Measurements from ENCODE around the gene CSTB. TPM values are rescaled to one million over a fixed set of nuclear protein-coding genes. Genes with fewer than 3 reads are reported as not detected.
"Not testable (repeated sequence)": the region's sequence is repeated elsewhere in the genome, so short reads cannot be mapped to it uniquely, and the experiment has no call there.

Gene CSTB
- 55.8 TPM in 2 replicates for total RNA-seq

GRCh38 chr21:43775795-43776430 lies at the start of gene CSTB:
CSTB (minus strand) TSS chr21:43776308; CDS start chr21:43776269, 39 bp downstream.
- Mint-ChIP-seq H3K27me3 (ENCODE audit: low read depth) (no peaks in the 10 kb centered on the region), H3K36me3 (ENCODE audit: low read depth) (peaks cover 38% of the 10 kb centered on the region), H3K9me3 (no peaks in the 10 kb centered on the region), H3K27ac (peak within 1 kb of the TSS; percentile 78), H3K4me1 (ENCODE audit: low read depth) (peaks cover 46% of the 10 kb centered on the region), H3K4me3 (ENCODE audit: low read depth) (peak within 1 kb of the TSS; percentile 96)
- DNase-seq (ENCODE audit: low spot score): peak; percentile 84
- intact Hi-C loops (cut with micrococcal nuclease): loop anchor here (1.0 kb wide), 1 partner anchor 57 kb away; the partner anchor contains the start of gene PDXK

GRCh38 chr21:43825242-43825935 lies 49.3 kb upstream of the CSTB start:
- no peak overlapping the region for H3K4me3 Mint-ChIP-seq (ENCODE audit: low read depth)

GRCh38 chr21:43824333-43825241 lies 48.5 kb upstream of the CSTB start:
- Mint-ChIP-seq H3K27ac (no peak overlapping the region), H3K4me3 (ENCODE audit: low read depth) (no peak overlapping the region), H3K36me3 (ENCODE audit: low read depth) (no peaks in the 10 kb centered on the region), H3K9me3 (no peaks in the 10 kb centered on the region), H3K4me1 (ENCODE audit: low read depth) (peaks cover 4% of the 10 kb centered on the region), H3K27me3 (ENCODE audit: low read depth) (peaks cover 4% of the 10 kb centered on the region)
- intact Hi-C loops (cut with micrococcal nuclease): no loop called here
- DNase-seq (ENCODE audit: low spot score): no peak

More at GRCh38 chr21:43825242-43825935, 49.3 kb upstream of the CSTB start:
- H3K27ac Mint-ChIP-seq: no peak overlapping the region
- DNase-seq (ENCODE audit: low spot score): no peak
- H3K27me3 Mint-ChIP-seq (ENCODE audit: low read depth): peaks cover 5% of the 10 kb centered on the region
- intact Hi-C loops (cut with micrococcal nuclease): no loop called here
- no peaks in the 10 kb centered on the region for H3K36me3 Mint-ChIP-seq (ENCODE audit: low read depth)
- H3K4me1 Mint-ChIP-seq (ENCODE audit: low read depth): peaks cover 4% of the 10 kb centered on the region
- no peaks in the 10 kb centered on the region for H3K9me3 Mint-ChIP-seq

- intact Hi-C loops (cut with micrococcal nuclease); H3K9me3 Mint-ChIP-seq; H3K4me3 Mint-ChIP-seq (ENCODE audit: low read depth); H3K36me3 Mint-ChIP-seq (ENCODE audit: low read depth); H3K4me1 Mint-ChIP-seq (ENCODE audit: low read depth); H3K27me3 Mint-ChIP-seq (ENCODE audit: low read depth); H3K27ac Mint-ChIP-seq; DNase-seq (ENCODE audit: low spot score): not testable (repeated sequence)
Measured at GRCh38 chr21:43822741-43823140, 46.6 kb upstream of the CSTB start.

- H3K27ac Mint-ChIP-seq; H3K36me3 Mint-ChIP-seq (ENCODE audit: low read depth); H3K27me3 Mint-ChIP-seq (ENCODE audit: low read depth); H3K4me3 Mint-ChIP-seq (ENCODE audit: low read depth); intact Hi-C loops (cut with micrococcal nuclease); H3K4me1 Mint-ChIP-seq (ENCODE audit: low read depth); H3K9me3 Mint-ChIP-seq; DNase-seq (ENCODE audit: low spot score): not testable (repeated sequence)
Measured at GRCh38 chr21:43822166-43822565, 46.1 kb upstream of the CSTB start.

- Mint-ChIP-seq H3K27ac (no peak overlapping the region), H3K9me3 (peaks cover 7% of the 10 kb centered on the region), H3K36me3 (ENCODE audit: low read depth) (no peaks in the 10 kb centered on the region), H3K4me1 (ENCODE audit: low read depth) (no peaks in the 10 kb centered on the region), H3K4me3 (ENCODE audit: low read depth) (no peak overlapping the region), H3K27me3 (ENCODE audit: low read depth) (no peaks in the 10 kb centered on the region)
- intact Hi-C loops (cut with micrococcal nuclease): no loop called here
- no peak for DNase-seq (ENCODE audit: low spot score)
Measured at GRCh38 chr21:43820466-43820865, 44.4 kb upstream of the CSTB start.

- no peaks in the 10 kb centered on the region for H3K36me3 Mint-ChIP-seq (ENCODE audit: low read depth)
- H3K27ac Mint-ChIP-seq: no peak overlapping the region
- no peak for DNase-seq (ENCODE audit: low spot score)
- peaks cover 2% of the 10 kb centered on the region for H3K4me1 Mint-ChIP-seq (ENCODE audit: low read depth)
- H3K4me3 Mint-ChIP-seq (ENCODE audit: low read depth): no peak overlapping the region
- intact Hi-C loops (cut with micrococcal nuclease): no loop called here
- no peaks in the 10 kb centered on the region for H3K27me3 Mint-ChIP-seq (ENCODE audit: low read depth)
- peaks cover 7% of the 10 kb centered on the region for H3K9me3 Mint-ChIP-seq
Measured at GRCh38 chr21:43819511-43820405, 43.6 kb upstream of the CSTB start.

GRCh38 chr21:43818685-43819084 lies 42.6 kb upstream of the CSTB start:
- intact Hi-C loops (cut with micrococcal nuclease): no loop called here
- no peak overlapping the region for H3K4me3 Mint-ChIP-seq (ENCODE audit: low read depth)
- DNase-seq (ENCODE audit: low spot score): no peak
- H3K27me3 Mint-ChIP-seq (ENCODE audit: low read depth): no peaks in the 10 kb centered on the region
- peaks cover 7% of the 10 kb centered on the region for H3K9me3 Mint-ChIP-seq
- H3K36me3 Mint-ChIP-seq (ENCODE audit: low read depth): no peaks in the 10 kb centered on the region
- H3K27ac Mint-ChIP-seq: no peak overlapping the region
- peaks cover 3% of the 10 kb centered on the region for H3K4me1 Mint-ChIP-seq (ENCODE audit: low read depth)

- peaks cover 7% of the 10 kb centered on the region for H3K4me1 Mint-ChIP-seq (ENCODE audit: low read depth)
- no peaks in the 10 kb centered on the region for H3K27me3 Mint-ChIP-seq (ENCODE audit: low read depth)
Measured at GRCh38 chr21:43817157-43818086, 41.3 kb upstream of the CSTB start.

GRCh38 chr21:43816611-43817071 lies 40.5 kb upstream of the CSTB start:
- H3K27ac Mint-ChIP-seq: no peak overlapping the region
- peaks cover 7% of the 10 kb centered on the region for H3K4me1 Mint-ChIP-seq (ENCODE audit: low read depth)
- H3K4me3 Mint-ChIP-seq (ENCODE audit: low read depth): no peak overlapping the region
- peaks cover 7% of the 10 kb centered on the region for H3K9me3 Mint-ChIP-seq
- no peaks in the 10 kb centered on the region for H3K36me3 Mint-ChIP-seq (ENCODE audit: low read depth)
- no peak for DNase-seq (ENCODE audit: low spot score)
- intact Hi-C loops (cut with micrococcal nuclease): no loop called here
- H3K27me3 Mint-ChIP-seq (ENCODE audit: low read depth): no peaks in the 10 kb centered on the region

More at GRCh38 chr21:43817157-43818086, 41.3 kb upstream of the CSTB start:
- intact Hi-C loops (cut with micrococcal nuclease): no loop called here
- H3K9me3 Mint-ChIP-seq: peaks cover 7% of the 10 kb centered on the region
- H3K4me3 Mint-ChIP-seq (ENCODE audit: low read depth): no peak overlapping the region
- DNase-seq (ENCODE audit: low spot score): no peak
- H3K27ac Mint-ChIP-seq: no peak overlapping the region
- no peaks in the 10 kb centered on the region for H3K36me3 Mint-ChIP-seq (ENCODE audit: low read depth)

- Mint-ChIP-seq H3K27me3 (ENCODE audit: low read depth) (no peaks in the 10 kb centered on the region), H3K27ac (no peak overlapping the region), H3K9me3 (peaks cover 7% of the 10 kb centered on the region), H3K4me3 (ENCODE audit: low read depth) (no peak overlapping the region), H3K36me3 (ENCODE audit: low read depth) (no peaks in the 10 kb centered on the region), H3K4me1 (ENCODE audit: low read depth) (peaks cover 7% of the 10 kb centered on the region)
- intact Hi-C loops (cut with micrococcal nuclease): no loop called here
- DNase-seq (ENCODE audit: low spot score): no peak
Measured at GRCh38 chr21:43815991-43816390, 39.9 kb upstream of the CSTB start.

All from activated T-helper 2 cell treated with anti-CD3 and anti-CD28 coated beads, Interferon-gamma antibody, Interleukin-2, Interleukin-4, amounts not matched to agents 10 μg/mL and 5 μg/mL and 100 μg/mL, durations not matched to agents 14 hours and 24 hours and 36 hours (primary cell).